Mucosa of stomach (tissue), 1 donor: ENCODE data around the gene SRSF2.
"Not testable (repeated sequence)": the region's sequence is repeated elsewhere in the genome, so short reads cannot be mapped to it uniquely, and the experiment has no call there.

Experiments used
- H3K27me3 ChIP-seq: one replicate; pipeline ENCODE4 v1.7.0; 2013; ENCODE audit warnings: mild to moderate bottlenecking, low read length; ENCODE audit not compliant: control insufficient read depth, insufficient read depth
- H3K36me3 ChIP-seq: one replicate; pipeline ENCODE4 v1.7.0; 2013; ENCODE audit warnings: low read length; ENCODE audit not compliant: control insufficient read depth, insufficient read depth
- H3K4me1 ChIP-seq: one replicate; pipeline ENCODE4 v1.7.0; 2013; ENCODE audit warnings: mild to moderate bottlenecking, low read length; ENCODE audit not compliant: control insufficient read depth, insufficient read depth
- H3K4me3 ChIP-seq: one replicate; pipeline ENCODE4 v1.7.0; 2013; ENCODE audit warnings: low read length
- H3K9ac ChIP-seq: one replicate; pipeline ENCODE4 v1.7.0; 2013; ENCODE audit warnings: mild to moderate bottlenecking, low read length, moderate library complexity
- H3K9me3 ChIP-seq: one replicate; pipeline ENCODE4 v1.7.0; 2013; ENCODE audit warnings: mild to moderate bottlenecking, low read length, moderate library complexity; ENCODE audit not compliant: control insufficient read depth
- donor health status: Pancreatic carcinoma.

Gene SRSF2

GRCh38 chr17:76714336-76714735 is 22.8 kb downstream of the SRSF2 start:
- Histone ChIP-seq H3K4me1 (peaks cover 11% of the 10 kb centered on the region), H3K4me3 (no peak overlapping the region), H3K9me3 (no peaks in the 10 kb centered on the region), H3K9ac (no peak overlapping the region), H3K36me3 (peaks cover 4% of the 10 kb centered on the region), H3K27me3 (peaks cover 9% of the 10 kb centered on the region)

GRCh38 chr17:76713765-76714164 is 23.4 kb downstream of the SRSF2 start:
- peaks cover 9% of the 10 kb centered on the region for H3K27me3 ChIP-seq
- H3K9ac ChIP-seq, result no peak overlapping the region
- H3K4me1 ChIP-seq, result peaks cover 16% of the 10 kb centered on the region
- peaks cover 4% of the 10 kb centered on the region for H3K36me3 ChIP-seq
- H3K9me3 ChIP-seq, result no peaks in the 10 kb centered on the region
- H3K4me3 ChIP-seq, result no peak overlapping the region

- H3K4me3 ChIP-seq, H3K27me3 ChIP-seq, H3K9me3 ChIP-seq, H3K9ac ChIP-seq, H3K36me3 ChIP-seq: not testable (repeated sequence)
- H3K4me1 ChIP-seq, result peaks cover 19% of the 10 kb centered on the region
These were observed 24.8 kb downstream of the SRSF2 start for GRCh38 chr17:76712321-76712720.

GRCh38 chr17:76710863-76711611 is 26.1 kb downstream of the SRSF2 start, which contains the start of gene MXRA7:
Gene MXRA7 (minus strand): TSS chr17:76710965. CDS start chr17:76710946, 19 bp downstream.
- Histone ChIP-seq H3K36me3 (no peaks in the 10 kb centered on the region), H3K9me3 (no peaks in the 10 kb centered on the region), H3K9ac (peak within 1 kb of the TSS; percentile 76), H3K4me3 (peak within 1 kb of the TSS; percentile 29), H3K4me1 (peaks cover 19% of the 10 kb centered on the region), H3K27me3 (peaks cover 9% of the 10 kb centered on the region)

- not testable (repeated sequence) for H3K9me3 ChIP-seq, H3K36me3 ChIP-seq, H3K27me3 ChIP-seq, H3K4me3 ChIP-seq
- H3K9ac ChIP-seq, result peak overlapping the region; percentile 76
- H3K4me1 ChIP-seq, result peaks cover 19% of the 10 kb centered on the region
These were observed 26.9 kb downstream of the SRSF2 start for GRCh38 chr17:76709951-76710862.

GRCh38 chr17:76709077-76709950 is 27.8 kb downstream of the SRSF2 start:
- Histone ChIP-seq H3K9me3 (no peaks in the 10 kb centered on the region), H3K9ac (peak overlapping the region; percentile 76), H3K4me1 (peaks cover 19% of the 10 kb centered on the region), H3K36me3 (no peaks in the 10 kb centered on the region), H3K4me3 (no peak overlapping the region), H3K27me3 (peaks cover 9% of the 10 kb centered on the region)

- Histone ChIP-seq H3K9ac (no peak overlapping the region), H3K4me3 (no peak overlapping the region), H3K4me1 (peaks cover 19% of the 10 kb centered on the region), H3K9me3 (no peaks in the 10 kb centered on the region), H3K27me3 (peaks cover 9% of the 10 kb centered on the region), H3K36me3 (no peaks in the 10 kb centered on the region)
These were observed 28.9 kb downstream of the SRSF2 start for GRCh38 chr17:76707985-76708807.

GRCh38 chr17:76706817-76707216 is 30.3 kb downstream of the SRSF2 start:
- Histone ChIP-seq H3K4me1 (peaks cover 19% of the 10 kb centered on the region), H3K9me3 (no peaks in the 10 kb centered on the region), H3K9ac (no peak overlapping the region), H3K4me3 (no peak overlapping the region), H3K27me3 (peaks cover 9% of the 10 kb centered on the region), H3K36me3 (no peaks in the 10 kb centered on the region)

GRCh38 chr17:76704805-76705204 is 32.3 kb downstream of the SRSF2 start:
- peaks cover 5% of the 10 kb centered on the region for H3K27me3 ChIP-seq
- H3K4me1 ChIP-seq, result peaks cover 14% of the 10 kb centered on the region
- H3K9me3 ChIP-seq, result no peaks in the 10 kb centered on the region
- H3K4me3 ChIP-seq, result no peak overlapping the region
- H3K9ac ChIP-seq, result no peak overlapping the region
- no peaks in the 10 kb centered on the region for H3K36me3 ChIP-seq

GRCh38 chr17:76702941-76703637 is 34.0 kb downstream of the SRSF2 start:
- Histone ChIP-seq H3K4me1 (peaks cover 6% of the 10 kb centered on the region), H3K9ac (no peak overlapping the region), H3K36me3 (no peaks in the 10 kb centered on the region), H3K4me3 (no peak overlapping the region), H3K27me3 (no peaks in the 10 kb centered on the region), H3K9me3 (no peaks in the 10 kb centered on the region)
